Fibroblast of mammary gland (primary cell): ENCODE data around the gene SAT1.

Experiments
- DNase-seq: peaks from one replicate; pipeline ENCODE4 v3.0.0-alpha.2; 2010; ENCODE audit warnings: low read depth
- H3K4me3 ChIP-seq: 2 replicates; pipeline ENCODE4 v1.5.1; 2011; ENCODE audit warnings: low read depth, mild to moderate bottlenecking, low read length, moderate library complexity; ENCODE audit not compliant: control insufficient read depth
- CTCF ChIP-seq: conservative IDR thresholded peaks from 2 replicates; pipeline ENCODE4 v1.5.1; 2011; ENCODE audit warnings: low read depth, low read length, inconsistent platforms; ENCODE audit not compliant: control insufficient read depth, insufficient read depth

The SAT1 gene

GRCh38 chrX:23749129-23749528 lies 33.8 kb upstream of the SAT1 start:
- no peak for TF ChIP-seq CTCF
- no peak for DNase-seq
- H3K4me3 ChIP-seq = no peak overlapping the region

GRCh38 chrX:23749576-23749975 lies 33.4 kb upstream of the SAT1 start:
- TF ChIP-seq CTCF = no peak
- H3K4me3 ChIP-seq = no peak overlapping the region
- no peak for DNase-seq

DNA sequence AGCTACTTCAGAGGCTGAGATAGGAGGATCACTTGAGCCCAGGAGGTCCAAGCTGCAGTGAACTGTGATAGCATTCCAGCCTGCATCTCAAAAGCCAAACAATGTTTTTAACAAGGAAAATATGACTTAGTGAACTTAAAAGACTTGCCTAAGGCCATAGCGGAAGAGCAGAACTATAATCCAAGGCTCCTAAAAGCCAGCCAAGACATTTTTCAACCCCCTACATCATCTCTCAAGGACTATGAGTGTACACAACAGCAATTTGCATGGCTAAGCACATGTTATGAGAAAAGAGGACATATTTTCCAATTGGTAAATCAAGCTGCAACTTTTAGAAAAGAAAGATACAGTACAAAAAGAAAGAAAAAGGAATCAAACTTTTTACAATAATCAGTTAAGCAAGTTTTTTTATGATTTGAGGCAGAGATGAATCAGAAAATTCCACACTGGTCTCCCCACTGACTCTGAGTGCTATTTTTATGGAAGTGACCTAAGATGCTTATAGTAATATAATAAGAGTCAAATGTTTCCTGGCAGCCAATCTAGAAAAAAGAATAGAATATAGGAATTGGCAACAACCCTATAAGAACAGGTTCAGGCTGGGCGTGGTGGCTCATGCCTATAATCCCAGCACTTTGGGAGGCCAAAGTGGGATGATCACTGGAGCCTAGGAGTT lies 30.1 kb upstream of the SAT1 start:
- no peak for TF ChIP-seq CTCF
- H3K4me3 ChIP-seq = no peak overlapping the region
- DNase-seq = peak; percentile 62

GRCh38 chrX:23754664-23755063 lies 28.3 kb upstream of the SAT1 start:
- DNase-seq = no peak
- no peak for TF ChIP-seq CTCF
- no peak overlapping the region for H3K4me3 ChIP-seq

DNA sequence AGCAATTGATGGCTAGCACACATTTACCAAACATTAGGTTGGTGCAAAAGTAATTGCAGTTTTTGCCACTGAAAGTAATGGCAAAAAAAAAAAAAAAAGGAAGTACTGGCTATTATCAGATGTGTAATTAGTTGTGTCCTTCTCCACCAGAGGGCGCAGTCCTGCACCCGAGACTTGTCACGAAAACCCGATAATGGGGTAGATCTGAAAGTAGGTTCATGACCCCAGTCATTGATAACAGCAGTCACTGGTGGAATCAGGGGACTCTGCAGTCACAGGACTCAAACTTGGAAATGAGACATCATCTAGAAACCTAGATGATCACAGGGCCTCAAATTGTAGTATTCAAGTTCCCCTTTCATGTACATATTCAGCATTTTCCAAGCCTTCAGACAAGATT lies 26.8 kb upstream of the SAT1 start:
- DNase-seq = peak; percentile 61
- peak; percentile 50 for TF ChIP-seq CTCF
- no peak overlapping the region for H3K4me3 ChIP-seq

- no peak for TF ChIP-seq CTCF
- no peak overlapping the region for H3K4me3 ChIP-seq
- no peak for DNase-seq
Observed at GRCh38 chrX:23759821-23760220, 23.2 kb upstream of the SAT1 start.
